PC-9 (cell line): Measurements from ENCODE around the gene ATF7IP. TPM values are rescaled to one million over a fixed set of nuclear protein-coding genes. Genes with fewer than 3 reads are reported as not detected.

Experiments used
- BruUV-seq: library from RNA; stranded (reverse); fragments of 400-500 nt; replicated peaks from 2 replicates; lab custom pipeline; 2021; lab: Mats Ljungman, UMichigan
- CTCF ChIA-PET: fragments of 300-600 bp; sonication (Branson Sonifier 250); formaldehyde crosslinking; loops from one replicate; lab custom pipeline; 2022; ENCODE audit warnings: antibody characterized with exemption; lab: Charles Lee
- POLR2A ChIA-PET: fragments of 300-600 bp; sonication (Branson Sonifier 250); formaldehyde crosslinking; loops from one replicate; lab custom pipeline; 2022; ENCODE audit warnings: antibody characterized with exemption; ENCODE audit not compliant: unreplicated experiment; lab: Charles Lee
- DNase-seq, 2 experiments: peaks; one replicate each; pipeline versions ENCODE4 v3.0.0 to v3.0.0-alpha.2; 2015 to 2022; ENCODE audit warnings: mixed read lengths in 1 of 2
- H2AFZ ChIP-seq: fragments of 200-600 bp; sonication (generic); 2 replicates; pipeline ENCODE4 v1.8.1; 2017; ENCODE audit warnings: antibody characterized with exemption
- H3F3A ChIP-seq: fragments of 200-600 bp; sonication (generic); 2 replicates; pipeline ENCODE4 v1.8.1; 2017; ENCODE audit warnings: antibody characterized with exemption, mild to moderate bottlenecking, low read depth; ENCODE audit not compliant: insufficient read depth
- H3K27ac ChIP-seq: fragments of 200-600 bp; sonication (generic); 2 replicates; pipeline ENCODE4 v1.6.1; 2016; ENCODE audit warnings: mixed run types
- H3K27me3 ChIP-seq: fragments of 200-600 bp; sonication (generic); 2 replicates; pipeline ENCODE4 v1.6.1; 2016; ENCODE audit warnings: low read depth, mixed run types; ENCODE audit not compliant: insufficient read depth
- H3K36me3 ChIP-seq: fragments of 200-600 bp; sonication (generic); 2 replicates; pipeline ENCODE4 v1.6.1; 2016; ENCODE audit warnings: low read depth, mixed run types
- H3K4me1 ChIP-seq: fragments of 200-600 bp; sonication (generic); replicated peaks from 2 replicates; pipeline ENCODE4 v1.6.1; 2016; ENCODE audit warnings: mixed run types; ENCODE audit not compliant: insufficient read depth
- H3K4me2 ChIP-seq: fragments of 200-600 bp; sonication (generic); 2 replicates; pipeline ENCODE4 v1.6.1; 2017; ENCODE audit warnings: mixed run types
- H3K4me3 ChIP-seq: fragments of 200-600 bp; sonication (generic); 2 replicates; pipeline ENCODE4 v1.6.1; 2016; ENCODE audit warnings: mixed run types
- H3K79me2 ChIP-seq: fragments of 200-600 bp; sonication (generic); 2 replicates; pipeline ENCODE4 v1.6.1; 2017; ENCODE audit warnings: low read depth, mixed run types
- H3K9me2 ChIP-seq: fragments of 200-600 bp; sonication (generic); 2 replicates; pipeline ENCODE4 v1.8.1; 2017; ENCODE audit warnings: mild to moderate bottlenecking; ENCODE audit not compliant: insufficient read depth
- H3K9me3 ChIP-seq: fragments of 200-600 bp; sonication (generic); 2 replicates; pipeline ENCODE4 v1.8.1; 2016; ENCODE audit warnings: low read depth; ENCODE audit not compliant: insufficient read depth
- H4K20me1 ChIP-seq: fragments of 200-600 bp; sonication (generic); 2 replicates; pipeline ENCODE4 v1.8.1; 2017; ENCODE audit not compliant: insufficient read depth
- EZH2 ChIP-seq: fragments of 200-600 bp; sonication (generic); IDR thresholded peaks from 2 replicates; pipeline ENCODE4 v1.8.0; 2017; ENCODE audit warnings: antibody characterized with exemption, low read depth
- intact Hi-C: fragments of 100-400 bp; cut with micrococcal nuclease; formaldehyde crosslinking; loops from one replicate; pipeline ENCODE4 v1.10.0; 2022; ENCODE audit not compliant: unreplicated experiment
- total RNA-seq: library from RNA; stranded (reverse); gene quantifications from 2 replicates; pipeline ENCODE4 v1.2.3, GENCODE V29; 2021
- TF ChIP-seq, protein P1 (sequence below): fragments of 200-600 bp; sonication (generic); conservative IDR thresholded peaks from 2 replicates; pipeline ENCODE4 v1.6.1; 2017; ENCODE audit warnings: mixed run types, antibody characterized with exemption, mild to moderate bottlenecking, moderate library complexity

Gene ATF7IP
- total RNA-seq, 1 experiment from 2014 or later = 94.7 TPM

DNA sequence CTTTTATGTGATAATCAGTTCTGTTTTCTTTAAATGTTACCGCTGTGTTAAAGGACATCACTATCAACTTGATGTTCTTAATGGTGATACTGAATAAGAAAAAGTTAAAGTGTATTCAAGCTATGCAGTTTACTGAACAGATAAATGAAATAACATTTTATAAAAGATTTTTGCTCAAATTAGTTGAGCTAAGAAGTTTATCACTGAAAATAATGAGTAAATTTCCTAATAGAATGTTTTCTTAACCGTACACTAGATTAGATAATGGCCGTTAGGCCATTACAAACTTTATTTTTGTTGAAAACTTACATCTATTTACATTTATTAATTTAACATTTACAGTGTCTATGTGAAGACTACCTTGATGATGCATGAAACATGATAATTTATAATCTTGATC is 25.0 kb downstream of the ATF7IP start:
- H2AFZ ChIP-seq = no peak overlapping the region
- no peak for DNase-seq
- intact Hi-C loops = no loop called here

DNA sequence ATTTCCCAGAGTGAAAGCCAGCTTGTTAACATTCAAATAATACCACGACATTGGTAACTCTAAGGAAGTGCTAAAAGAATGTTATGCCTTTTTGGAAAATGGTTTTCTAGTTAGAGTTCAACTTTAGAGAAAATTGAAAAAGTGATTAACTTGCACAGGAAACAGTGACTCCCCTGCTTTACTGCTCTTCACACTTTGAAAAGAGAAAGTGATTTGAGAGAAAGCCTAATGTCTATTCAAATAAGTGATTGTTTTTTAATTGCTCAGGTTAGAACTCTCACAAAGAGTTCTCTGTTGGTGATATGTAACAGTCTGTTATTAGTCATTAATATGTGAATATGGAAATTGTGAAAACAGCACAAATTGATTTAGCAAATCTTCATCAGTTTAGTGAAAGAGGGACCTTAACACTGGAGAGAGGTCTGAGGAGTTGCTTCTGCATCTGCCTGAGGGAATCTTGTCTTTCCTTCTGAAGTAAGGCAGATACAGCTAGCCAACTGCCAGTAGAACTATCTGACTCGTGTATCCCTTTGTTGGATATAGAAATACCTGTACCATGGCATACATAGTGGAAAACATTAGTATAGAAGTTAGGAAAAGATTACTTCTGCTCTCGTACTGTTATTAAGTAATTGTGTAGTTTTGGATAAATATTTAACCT is 25.5 kb downstream of the ATF7IP start:
- H3K27ac ChIP-seq = no peak overlapping the region

More for the DNA sequence above, 25.0 kb downstream of the ATF7IP start:
- ChIA-PET POLR2A (no interaction called here), CTCF (no interaction called here)
- no TSS peak for BruUV-seq
- H3K27me3 ChIP-seq = no peaks in the 10 kb centered on the region
- no peaks in the 10 kb centered on the region for H3K9me3 ChIP-seq
- no peak overlapping the region for H3K27ac ChIP-seq
- no peaks in the 10 kb centered on the region for H4K20me1 ChIP-seq
- TF ChIP-seq, protein P1, sequence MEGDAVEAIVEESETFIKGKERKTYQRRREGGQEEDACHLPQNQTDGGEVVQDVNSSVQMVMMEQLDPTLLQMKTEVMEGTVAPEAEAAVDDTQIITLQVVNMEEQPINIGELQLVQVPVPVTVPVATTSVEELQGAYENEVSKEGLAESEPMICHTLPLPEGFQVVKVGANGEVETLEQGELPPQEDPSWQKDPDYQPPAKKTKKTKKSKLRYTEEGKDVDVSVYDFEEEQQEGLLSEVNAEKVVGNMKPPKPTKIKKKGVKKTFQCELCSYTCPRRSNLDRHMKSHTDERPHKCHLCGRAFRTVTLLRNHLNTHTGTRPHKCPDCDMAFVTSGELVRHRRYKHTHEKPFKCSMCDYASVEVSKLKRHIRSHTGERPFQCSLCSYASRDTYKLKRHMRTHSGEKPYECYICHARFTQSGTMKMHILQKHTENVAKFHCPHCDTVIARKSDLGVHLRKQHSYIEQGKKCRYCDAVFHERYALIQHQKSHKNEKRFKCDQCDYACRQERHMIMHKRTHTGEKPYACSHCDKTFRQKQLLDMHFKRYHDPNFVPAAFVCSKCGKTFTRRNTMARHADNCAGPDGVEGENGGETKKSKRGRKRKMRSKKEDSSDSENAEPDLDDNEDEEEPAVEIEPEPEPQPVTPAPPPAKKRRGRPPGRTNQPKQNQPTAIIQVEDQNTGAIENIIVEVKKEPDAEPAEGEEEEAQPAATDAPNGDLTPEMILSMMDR = no peak
- TF ChIP-seq EZH2 = no peak
- H3K36me3 ChIP-seq = peaks cover 23% of the 10 kb centered on the region; the same call in 1 of the 2 replicates
- no peaks in the 10 kb centered on the region for H3K4me1 ChIP-seq
- no peak overlapping the region for H3K4me3 ChIP-seq
- no peak overlapping the region for H3K4me2 ChIP-seq
- H3F3A ChIP-seq = no peaks in the 10 kb centered on the region
- no peaks in the 10 kb centered on the region for H3K9me2 ChIP-seq
- peaks cover 91% of the 10 kb centered on the region for H3K79me2 ChIP-seq

DNA sequence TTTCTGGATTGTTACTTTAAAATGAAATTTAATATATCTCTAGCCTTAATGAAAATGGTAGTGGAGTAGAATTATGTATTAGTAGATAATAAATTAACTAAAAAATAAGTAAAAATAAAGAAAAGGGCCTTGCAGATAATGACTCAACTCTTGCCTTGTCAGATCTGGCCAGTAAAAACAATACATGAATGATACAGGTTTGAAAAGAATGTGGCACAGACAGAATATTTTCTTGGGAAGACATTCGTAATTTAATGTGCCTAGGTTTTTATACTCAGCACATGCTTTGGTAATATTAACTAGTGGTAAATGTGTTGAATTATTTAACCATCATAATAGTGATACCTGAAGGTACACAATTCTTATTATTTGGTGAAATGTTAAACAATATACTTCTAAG is 28.3 kb downstream of the ATF7IP start:
- no peak for DNase-seq
- no peak for TF ChIP-seq EZH2
- TF ChIP-seq, protein P1 = no peak

More for the DNA sequence above, 25.5 kb downstream of the ATF7IP start:
- DNase-seq = no peak
- ChIA-PET POLR2A (no interaction called here), CTCF (no interaction called here)
- Histone ChIP-seq H3K4me2 (no peak overlapping the region), H3K4me3 (no peak overlapping the region), H3K36me3 (peaks cover 23% of the 10 kb centered on the region; the same call in 1 of the 2 replicates), H2AFZ (no peak overlapping the region), H3K4me1 (no peaks in the 10 kb centered on the region), H3F3A (no peaks in the 10 kb centered on the region), H3K79me2 (peaks cover 90% of the 10 kb centered on the region), H4K20me1 (no peaks in the 10 kb centered on the region), H3K27me3 (no peaks in the 10 kb centered on the region), H3K9me2 (no peaks in the 10 kb centered on the region), H3K9me3 (no peaks in the 10 kb centered on the region)
- TF ChIP-seq, protein P1 = no peak
- no peak for TF ChIP-seq EZH2
- no TSS peak for BruUV-seq
- intact Hi-C loops = no loop called here

More for the DNA sequence above, 28.3 kb downstream of the ATF7IP start:
- H3K79me2 ChIP-seq = peaks cover 90% of the 10 kb centered on the region
- no peaks in the 10 kb centered on the region for H3K27me3 ChIP-seq
- BruUV-seq = no TSS peak
- H3K9me2 ChIP-seq = no peaks in the 10 kb centered on the region
- no peaks in the 10 kb centered on the region for H4K20me1 ChIP-seq
- no peak overlapping the region for H2AFZ ChIP-seq
- no peaks in the 10 kb centered on the region for H3K4me1 ChIP-seq
- ChIA-PET CTCF (no interaction called here), POLR2A (no interaction called here)
- no peak overlapping the region for H3K4me2 ChIP-seq
- H3K27ac ChIP-seq = no peak overlapping the region
- no peaks in the 10 kb centered on the region for H3K9me3 ChIP-seq
- intact Hi-C loops = loop anchor here (1.0 kb wide), 1 partner anchor 8 kb away; no protein-coding TSS in a partner anchor
- no peaks in the 10 kb centered on the region for H3F3A ChIP-seq
- H3K4me3 ChIP-seq = no peak overlapping the region
- H3K36me3 ChIP-seq = peaks cover 15% of the 10 kb centered on the region; the same call in 1 of the 2 replicates
